ENCODE data around the gene ZBTB44.
"Not testable (repeated sequence)": the region's sequence is repeated elsewhere in the genome, so short reads cannot be mapped to it uniquely, and the experiment has no call there.

Gene ZBTB44

DNA sequence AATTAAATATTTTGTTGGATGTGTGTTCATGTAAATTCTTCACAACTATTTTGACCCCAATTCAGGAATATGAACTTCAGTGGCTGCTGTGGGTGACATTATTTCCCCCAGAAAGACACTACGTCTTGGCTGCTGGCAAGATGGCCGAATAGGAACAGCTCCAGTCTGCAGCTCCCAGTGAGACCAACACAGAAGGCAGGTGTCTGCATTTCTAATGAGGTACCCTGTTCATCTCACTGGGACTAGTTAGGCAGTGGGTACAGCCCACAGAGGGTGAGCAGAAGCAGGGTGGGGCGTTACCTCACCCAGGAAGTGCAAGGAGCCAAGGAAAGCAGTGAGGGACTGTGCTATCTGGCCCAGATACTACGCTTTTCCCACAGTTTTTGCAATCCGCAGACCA is 65.3 kb downstream of the ZBTB44 start:
- DNase-seq (ENCODE audit: low read depth), result no peak

DNA sequence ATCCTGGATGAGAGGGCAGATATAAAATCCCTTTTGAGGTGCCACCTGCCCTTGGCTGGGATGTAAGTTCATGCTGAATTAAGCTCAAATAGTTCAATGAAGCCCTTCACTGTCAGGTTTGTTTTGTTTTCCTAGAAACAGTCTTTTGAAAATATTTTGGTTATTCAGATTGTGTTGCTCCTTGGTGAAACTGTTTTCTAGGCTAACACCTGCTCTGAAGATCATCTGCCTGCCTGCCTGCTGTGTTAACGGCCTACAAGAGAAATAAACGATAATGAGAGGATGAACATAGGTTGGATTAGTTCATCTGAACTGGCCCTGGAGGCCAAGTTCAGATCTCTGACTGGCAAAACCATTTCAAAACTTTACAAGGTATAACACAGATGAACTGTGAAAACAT is 67.4 kb downstream of the ZBTB44 start:
- DNase-seq (ENCODE audit: low read depth), result no peak

DNA sequence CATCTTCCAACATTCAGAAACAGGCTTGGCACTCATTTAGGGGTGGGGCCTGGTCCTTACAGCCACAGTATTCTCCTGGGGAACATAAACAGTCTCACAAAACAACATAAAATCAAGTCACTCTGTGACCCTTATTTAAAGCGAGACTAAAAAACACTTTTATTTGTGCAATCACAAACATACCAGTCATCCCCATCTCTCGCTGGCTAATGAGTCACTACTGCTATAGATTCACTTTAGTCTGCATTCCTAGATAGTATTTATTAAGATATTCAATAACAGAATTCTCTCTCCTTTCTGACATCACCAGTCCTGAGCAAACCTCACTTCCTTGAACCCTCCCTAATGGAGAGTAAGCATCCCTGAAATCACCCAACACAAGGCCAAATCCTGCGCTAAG is 68.0 kb downstream of the ZBTB44 start:
- no peak for DNase-seq (ENCODE audit: low read depth)

DNA sequence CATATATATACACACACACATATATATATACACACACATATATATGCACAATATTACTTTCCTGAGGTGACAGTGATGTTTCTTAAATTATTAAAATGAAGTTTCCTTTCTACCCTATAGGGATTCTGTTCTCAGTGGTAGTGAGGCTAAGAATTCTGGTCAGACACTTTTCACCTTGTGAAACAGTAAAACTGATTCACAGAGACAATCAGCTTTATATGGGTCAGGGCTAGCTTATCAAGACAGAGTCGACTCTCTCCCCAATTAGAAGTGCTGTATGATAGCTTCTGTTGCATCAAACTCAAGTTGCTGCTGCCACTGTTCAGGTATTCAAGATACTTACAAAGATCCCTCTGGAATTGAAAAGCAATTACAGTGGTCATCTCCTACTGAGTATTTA is 68.4 kb downstream of the ZBTB44 start:
- no peak for DNase-seq (ENCODE audit: low read depth)

DNA sequence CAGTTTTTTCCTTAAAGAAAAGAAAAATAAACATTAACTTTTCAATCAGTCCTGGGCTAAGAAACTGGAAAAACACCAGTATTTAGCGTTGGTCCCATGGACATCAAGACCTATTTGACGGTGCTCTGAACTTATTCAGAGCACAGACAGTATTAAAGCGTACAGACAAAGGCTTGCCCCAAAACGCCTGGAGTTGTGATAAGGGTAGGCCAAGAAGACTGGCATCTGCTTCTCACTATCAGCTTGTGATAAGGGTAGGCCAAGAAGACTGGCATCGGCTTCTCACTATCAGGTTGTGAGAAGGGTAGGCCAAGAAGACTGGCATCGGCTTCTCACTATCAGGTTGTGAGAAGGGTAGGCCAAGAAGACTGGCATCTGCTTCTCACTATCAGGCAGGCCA is 69.3 kb downstream of the ZBTB44 start:
- DNase-seq (ENCODE audit: low read depth), result not testable (repeated sequence)

DNA sequence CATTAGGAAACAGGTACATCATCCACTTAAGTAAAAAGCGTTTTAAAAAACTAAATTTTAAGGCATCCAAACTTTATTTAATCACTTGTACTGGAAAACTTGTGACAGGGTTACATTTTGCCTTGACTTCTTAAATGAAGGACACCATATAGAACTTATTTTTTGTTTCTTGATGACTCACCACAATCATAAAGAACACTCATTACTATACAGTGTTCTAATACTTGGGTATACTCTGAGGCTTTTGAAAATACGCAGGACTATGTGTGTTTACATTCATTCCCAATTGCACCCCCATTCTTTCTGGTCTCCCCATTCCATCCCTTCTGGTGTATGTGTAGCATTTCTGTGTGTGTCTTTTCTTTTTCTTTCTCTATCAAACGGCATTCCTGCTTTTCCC is 69.9 kb downstream of the ZBTB44 start:
- no peak for DNase-seq (ENCODE audit: low read depth)

DNA sequence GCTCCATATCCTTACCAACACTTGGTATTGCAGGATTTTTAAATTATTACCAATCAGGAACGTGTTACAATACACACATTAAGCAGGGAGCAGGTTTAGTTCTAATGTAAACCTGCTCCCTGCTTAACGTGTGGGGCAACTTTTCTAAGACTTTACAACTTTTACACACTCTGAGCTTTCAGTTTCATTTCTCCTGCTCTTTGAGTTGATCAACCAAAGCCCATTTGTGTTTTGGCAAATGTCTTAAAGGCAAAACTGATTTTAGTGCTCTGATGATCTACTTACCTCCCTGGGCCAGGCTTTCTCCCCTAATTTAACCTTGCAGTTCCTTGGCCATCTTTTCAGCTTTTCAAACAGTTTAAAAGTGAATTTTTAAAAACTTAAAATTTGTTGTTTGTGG is 70.9 kb downstream of the ZBTB44 start:
- DNase-seq (ENCODE audit: low read depth), result no peak

DNA sequence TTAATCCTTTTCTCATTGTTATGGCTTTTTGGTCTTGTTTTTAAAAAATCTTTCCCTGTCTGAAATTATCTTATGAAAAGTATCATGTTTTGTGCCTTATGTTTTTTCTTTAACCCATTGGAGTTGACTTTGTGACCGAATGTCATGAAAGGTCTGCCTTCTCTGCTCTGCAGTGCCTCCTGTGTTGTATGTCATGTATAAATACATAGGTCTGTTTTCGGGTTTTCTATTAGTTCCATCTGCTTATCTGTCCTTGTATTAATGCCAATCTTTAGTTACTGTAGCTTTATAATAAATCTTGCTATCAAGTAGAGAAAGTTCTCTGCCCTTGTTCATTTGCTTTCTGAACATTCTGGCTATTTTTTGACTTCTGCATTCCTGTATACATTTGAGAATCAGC is 73.0 kb downstream of the ZBTB44 start:
- DNase-seq (ENCODE audit: low read depth), result no peak

DNA sequence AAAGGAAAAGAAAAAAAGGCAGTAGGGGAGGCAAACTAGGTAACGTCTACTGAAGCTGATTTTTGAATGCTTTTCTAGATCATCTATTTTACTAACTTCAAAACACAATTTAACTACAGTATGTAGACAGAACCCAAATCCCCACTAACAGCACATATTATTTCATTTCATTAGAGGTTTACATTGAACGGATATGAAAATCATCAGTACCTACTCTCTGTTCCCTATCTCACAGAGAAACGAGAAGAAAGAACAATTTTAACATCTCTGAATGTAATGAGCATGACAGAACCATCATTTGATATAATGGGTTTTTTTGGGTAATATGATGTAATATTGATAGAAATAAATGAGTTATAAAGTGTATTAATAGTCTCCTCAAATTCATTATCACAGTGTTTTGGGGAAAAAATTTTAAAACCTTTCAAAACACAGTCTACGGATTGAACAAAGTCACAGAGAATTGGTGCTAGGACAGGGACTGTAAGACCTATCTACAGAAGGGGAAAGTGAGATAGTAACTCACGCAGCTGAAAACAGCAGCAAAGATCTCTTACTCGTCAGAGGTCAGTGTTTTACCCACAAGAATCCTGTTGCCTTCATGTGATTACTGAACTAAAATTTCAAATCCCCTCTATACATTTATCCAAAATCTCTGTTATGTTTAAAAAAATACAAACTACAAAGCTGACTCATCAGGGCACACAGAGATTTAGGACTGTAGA is 77.3 kb downstream of the ZBTB44 start:
- no peak for DNase-seq (ENCODE audit: low read depth)

DNA sequence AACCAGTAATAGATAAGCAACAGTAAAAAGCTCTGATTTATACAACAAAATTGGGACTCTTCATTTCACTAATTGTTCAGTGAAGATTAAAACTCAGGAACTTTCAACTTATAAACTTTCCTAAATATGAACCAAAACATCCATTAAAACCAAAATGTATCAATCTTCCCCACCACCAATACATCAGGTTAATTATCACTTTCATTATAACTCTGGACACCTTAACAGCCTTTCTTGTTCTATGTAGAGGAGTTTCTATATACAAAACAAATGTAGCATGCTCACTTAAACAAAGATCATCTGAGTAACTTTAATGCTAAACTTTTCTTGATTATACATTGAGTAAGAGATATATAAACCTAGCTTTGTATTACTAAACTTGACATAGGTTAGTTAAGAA is 80.4 kb downstream of the ZBTB44 start:
- no peak for DNase-seq (ENCODE audit: low read depth)

DNA sequence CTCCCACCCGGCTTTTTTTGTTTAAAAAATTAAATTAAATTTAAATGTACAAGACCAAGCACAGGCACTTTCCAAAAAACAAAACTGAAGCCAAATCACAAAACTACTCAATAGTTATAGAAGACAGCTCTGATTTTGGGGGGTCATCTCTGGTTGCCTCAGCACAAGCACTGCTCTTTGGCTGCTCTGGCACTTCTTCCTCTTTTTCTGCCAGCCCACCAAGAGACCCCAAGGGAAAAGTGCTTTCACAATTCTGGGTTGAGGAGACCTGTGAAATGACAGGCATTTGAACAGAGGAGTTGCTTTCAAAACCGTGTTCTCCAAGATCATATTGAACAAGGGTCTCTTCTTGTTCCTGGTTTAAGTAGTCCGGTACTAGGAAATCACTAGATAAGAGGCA is 80.8 kb downstream of the ZBTB44 start:
- DNase-seq (ENCODE audit: low read depth), result not testable (repeated sequence)

DNA sequence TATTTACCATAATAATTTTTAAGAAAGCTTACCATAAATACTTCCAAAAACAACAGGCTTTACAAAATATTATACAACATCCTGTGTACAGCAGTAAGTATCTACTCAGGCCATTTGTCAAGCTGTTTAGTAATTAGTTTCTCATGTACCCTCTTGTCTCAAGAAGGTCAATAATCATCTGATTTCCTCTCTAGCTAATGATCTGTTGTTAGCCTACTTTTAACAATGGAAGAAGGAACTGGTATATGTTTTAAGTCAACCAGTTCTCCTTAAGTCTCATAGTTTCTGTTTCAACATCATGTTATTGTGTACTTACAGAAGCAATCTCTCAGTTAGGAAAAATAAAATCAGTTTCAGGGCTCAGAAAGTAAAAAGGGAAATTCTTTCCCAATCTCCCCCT is 81.2 kb downstream of the ZBTB44 start:
- not testable (repeated sequence) for DNase-seq (ENCODE audit: low read depth)

DNA sequence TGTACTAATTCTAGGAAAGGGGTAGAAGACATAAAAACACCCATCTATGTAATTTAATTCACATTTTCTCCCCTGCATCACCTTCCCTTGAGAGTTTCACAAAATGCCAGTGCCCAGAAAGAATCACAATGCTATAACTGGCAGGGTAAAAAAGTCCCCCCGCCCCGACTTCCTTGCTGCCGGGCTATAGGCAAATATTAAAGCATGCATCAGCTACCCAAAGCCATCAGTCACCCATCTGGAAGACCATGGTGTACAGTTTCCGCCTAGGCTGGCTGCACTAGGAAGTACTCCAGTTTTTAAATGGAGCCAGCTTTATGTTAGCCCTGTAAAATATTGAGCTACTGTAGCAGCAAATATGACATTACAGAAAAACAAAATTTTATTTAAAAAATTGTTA is 87.3 kb downstream of the ZBTB44 start:
- DNase-seq (ENCODE audit: low read depth), result no peak

DNA sequence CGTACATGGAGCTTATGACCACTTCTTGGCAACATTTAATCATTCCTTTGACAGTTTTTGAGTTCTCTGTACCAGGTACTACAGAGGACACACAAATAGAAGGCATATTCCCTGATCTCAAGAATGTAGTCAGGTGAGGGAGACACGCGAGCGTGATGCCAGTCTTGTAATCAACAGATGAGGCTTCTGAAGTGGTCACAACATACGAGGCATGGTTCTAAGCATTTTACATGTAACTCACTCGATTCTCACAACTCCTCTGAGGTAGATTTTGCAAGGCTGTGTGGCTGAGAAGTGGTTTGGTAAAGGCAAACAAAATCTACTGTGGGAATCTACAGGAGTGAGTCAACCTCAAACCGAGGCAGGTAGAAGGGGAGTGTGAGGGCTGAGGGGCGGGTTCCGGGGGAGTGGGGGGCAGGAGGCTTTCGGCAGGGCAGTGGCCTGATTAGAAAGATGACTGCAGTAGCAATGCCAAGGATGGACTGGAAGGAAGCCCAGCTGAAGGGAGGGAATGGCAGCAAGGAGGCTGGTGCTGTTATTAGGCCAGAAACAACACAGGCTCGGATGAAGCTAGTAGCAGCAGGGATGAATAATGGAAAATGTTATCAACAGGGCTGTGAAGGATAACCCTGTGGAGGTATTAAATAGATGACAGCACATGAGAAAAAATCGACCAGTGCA is 91.3 kb downstream of the ZBTB44 start:
- no peak for DNase-seq (ENCODE audit: low read depth)

DNA sequence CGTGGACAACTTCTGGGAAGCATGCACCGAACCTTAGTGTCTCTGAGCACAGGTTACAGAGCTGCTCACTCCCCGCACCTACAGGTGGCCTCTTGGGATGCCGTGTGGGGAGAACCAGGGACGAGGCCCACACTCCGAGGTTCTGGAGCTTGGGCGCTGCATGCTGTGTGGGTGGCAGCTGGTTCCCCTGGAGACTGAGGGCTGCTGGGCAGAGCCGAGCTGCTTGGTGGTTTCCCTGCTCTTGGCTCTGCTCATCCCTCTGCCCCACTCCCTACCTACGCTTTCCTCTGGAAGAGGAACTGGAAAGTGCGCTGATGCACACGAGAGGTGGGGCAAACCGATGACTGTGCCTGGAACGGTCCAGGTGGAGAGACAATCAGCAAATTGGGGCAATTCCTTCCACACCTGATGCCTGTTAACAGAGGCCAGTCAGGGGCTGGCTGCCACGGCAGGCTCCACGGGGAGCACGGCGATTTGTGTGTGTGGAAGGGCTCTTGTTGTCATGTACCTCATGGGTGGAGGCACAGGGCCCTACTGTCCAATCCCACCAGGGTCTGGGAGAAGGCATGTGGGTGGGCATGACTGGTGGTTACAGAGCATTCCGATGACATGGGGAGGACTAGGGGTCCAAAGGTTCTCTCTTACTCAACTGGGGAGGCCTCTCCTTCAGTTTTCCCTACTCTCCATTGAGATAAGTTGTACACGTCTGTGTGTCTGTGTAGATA is 94.2 kb downstream of the ZBTB44 start:
- no peak for DNase-seq (ENCODE audit: low read depth)

DNA sequence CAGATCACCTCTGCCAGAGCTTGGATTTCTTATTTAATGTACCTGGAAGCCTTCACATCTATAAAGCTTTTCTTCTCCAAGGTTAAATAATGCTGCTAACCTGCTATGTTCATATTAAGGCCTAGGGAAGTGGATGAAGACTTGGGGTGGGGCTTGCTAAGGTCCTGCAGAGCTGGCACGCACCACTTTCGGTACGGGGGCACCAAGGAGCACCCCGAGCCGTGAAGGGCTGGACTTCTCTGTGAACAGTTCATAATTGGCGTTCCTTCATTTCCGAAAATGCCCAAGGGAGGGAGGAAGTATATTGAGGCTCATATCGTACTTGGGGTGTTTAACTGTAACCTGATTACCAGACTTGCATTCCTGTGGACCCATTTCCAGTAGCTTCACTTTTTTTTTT is 95.6 kb downstream of the ZBTB44 start:
- no peak for DNase-seq (ENCODE audit: low read depth)

DNA sequence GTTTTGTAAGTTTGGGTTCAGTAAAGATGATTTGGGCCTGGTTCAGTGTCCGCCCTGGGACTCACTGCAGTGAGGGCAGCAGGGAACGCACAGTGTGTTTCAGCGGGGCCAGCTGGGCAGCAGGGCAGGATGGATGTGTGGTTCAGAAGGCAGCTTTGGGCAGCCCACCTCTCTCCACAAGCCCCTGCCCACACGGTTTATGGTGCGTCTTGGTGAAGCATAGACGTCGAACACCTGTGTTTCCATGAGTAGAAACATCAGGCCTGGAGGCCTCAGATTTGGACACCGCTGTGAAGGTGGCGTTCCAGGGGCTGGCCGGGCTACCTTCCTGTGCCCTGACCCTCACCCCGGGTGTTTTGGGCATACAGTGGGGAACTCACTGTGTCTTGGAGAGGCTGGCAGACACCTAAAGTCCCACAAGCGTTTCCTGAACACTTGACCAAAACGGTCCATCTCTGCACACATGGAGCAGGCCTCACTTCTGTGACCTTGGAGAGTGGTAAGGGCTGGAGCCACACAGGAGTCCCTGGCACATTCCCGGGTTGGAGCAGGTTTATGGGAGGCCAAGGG is 96.1 kb downstream of the ZBTB44 start:
- DNase-seq (ENCODE audit: low read depth), result no peak

DNA sequence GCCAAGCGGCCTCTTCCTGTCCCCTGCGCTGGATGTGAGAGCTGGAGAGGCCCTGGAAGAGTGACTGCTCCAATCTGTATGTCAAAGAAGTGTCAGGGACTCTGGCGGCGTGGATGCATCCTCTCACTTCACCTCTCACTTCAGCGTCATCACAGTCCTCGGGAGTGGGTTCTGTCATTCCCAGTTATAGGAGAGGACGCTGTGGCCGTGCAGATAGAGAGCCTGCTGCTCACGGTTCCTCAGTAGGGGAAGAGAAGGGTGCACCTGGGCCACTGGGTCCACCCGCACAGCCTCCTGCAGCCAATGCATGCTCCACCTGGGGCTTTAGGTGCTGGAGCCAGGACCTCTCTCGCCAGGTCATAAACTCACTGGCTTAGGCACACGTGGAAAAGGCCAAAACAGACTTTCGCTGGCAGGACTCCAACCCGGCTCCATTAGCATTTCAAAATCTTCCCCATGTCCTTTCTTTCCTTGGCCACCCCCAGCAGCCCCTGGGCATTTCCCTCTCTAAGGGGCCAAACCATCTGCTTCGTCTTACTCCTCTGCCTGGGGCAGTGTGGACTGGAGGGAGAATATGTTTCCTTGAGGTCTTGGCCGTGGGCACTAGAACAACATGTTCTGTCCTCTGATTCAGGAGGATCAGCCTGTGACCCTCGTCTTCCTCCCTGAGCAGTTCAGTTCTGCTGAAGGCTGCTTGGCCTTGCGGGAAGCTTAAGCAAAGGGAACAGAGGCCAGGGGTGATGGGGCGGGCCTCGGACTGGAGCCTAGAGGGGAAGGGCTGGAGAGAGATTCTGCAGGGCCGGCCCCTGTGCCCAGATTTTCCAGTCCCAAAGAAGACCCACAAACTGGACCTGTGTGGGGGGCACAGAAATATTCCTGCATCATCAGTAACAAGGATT is 97.3 kb downstream of the ZBTB44 start:
- no peak for DNase-seq (ENCODE audit: low read depth)

DNA sequence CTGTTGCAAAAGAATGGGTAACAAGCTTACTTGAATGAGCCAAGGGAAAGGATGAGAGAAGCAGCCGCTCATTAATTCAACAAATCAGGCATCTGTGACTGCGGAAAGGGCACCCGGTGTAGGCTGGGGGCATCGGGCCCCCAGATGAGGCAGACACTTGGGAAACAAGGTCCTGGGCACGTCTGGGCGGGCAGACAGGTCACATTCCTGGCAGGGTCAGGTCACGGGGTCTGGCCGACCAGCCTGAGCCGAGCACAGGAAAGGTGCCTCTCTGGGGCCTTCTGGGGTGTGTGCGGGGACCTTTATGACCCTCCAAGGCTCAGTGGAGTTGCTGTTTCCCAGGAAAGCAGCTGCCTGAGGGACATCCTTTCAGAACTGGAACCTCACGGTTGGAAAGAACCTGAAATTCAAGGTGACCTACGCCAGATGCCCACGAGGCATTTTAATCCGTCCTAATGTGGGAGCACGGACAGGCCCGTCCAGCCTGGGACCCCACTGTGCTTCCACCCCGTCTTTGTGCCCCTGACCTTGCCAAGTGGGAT is 98.1 kb downstream of the ZBTB44 start:
- DNase-seq (ENCODE audit: low read depth), result no peak

DNA sequence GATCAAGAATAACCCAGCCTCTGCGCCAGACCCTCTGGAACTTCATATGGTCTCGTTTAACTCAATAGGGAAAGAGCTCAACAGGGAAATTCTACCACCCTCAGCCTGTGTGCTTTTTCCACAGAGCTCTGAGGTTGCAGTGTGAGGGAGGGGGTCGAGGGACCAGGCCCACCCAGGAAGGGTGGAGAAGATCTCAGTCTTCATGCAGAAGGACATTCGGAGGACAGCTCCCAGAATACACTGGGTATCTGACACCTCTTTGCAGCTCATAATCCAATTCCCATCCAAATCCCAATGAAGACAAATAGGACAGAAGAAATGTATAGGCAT is 98.5 kb downstream of the ZBTB44 start:
- DNase-seq (ENCODE audit: low read depth), result no peak

DNA sequence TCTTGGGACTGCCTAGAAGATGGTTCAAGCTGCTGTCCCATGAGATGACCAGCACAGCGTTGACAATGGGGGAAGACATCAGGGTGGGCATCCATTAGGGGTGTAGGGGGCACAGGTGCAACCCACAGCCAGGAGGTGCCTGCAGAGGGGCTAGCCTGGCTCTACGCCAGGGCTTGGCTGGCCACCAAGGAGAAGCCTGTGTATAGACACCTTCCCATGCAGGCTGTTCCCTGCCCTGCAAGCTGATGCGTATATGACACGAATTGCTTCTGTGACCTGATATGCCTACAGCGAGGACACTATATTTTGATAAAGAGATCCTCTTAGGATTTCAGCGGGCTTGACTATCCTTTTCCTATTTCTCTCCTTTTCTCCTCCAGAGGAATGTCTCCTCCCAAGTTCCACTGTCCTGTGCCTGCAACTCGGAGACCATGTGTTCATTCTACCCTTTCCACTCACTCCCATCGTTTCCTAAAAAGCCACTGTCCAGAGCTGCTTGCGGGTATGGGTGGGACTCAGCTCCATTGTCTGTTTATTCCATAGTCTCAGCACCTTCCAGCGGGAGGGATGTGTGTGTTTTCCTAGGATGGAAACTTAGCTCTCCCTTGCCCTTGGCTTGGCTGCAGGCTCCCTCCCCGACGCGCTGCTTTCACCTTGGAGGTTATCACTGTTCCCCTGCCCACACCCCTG is 99.0 kb downstream of the ZBTB44 start:
- no peak for DNase-seq (ENCODE audit: low read depth)

All from activated T-cell treated with anti-CD3 and anti-CD28 coated beads for 24 hours (primary cell).